Neutrophil (primary cell): ENCODE measurements around the gene NUDT22.

Experiments
- H3K27ac ChIP-seq: fragments of 200-600 bp; sonication (generic); 2 replicates; pipeline ENCODE4 v1.5.1; 2016; ENCODE audit warnings: mild to moderate bottlenecking, moderate library complexity
- H3K27me3 ChIP-seq: fragments of 200-600 bp; sonication (generic); 2 replicates; pipeline ENCODE4 v1.6.0; 2016; ENCODE audit warnings: mild to moderate bottlenecking
- H3K36me3 ChIP-seq: fragments of 200-600 bp; sonication (generic); 2 replicates; pipeline ENCODE4 v1.5.1; 2017
- H3K4me1 ChIP-seq, 2 experiments: fragments of 200-600 bp in 1 of 2; sonication (generic) in 1 of 2; 1 replicate in 1 of 2; 2 replicates in 1 of 2; pipeline versions ENCODE4 v1.5.1 to v1.6.1; 2013 to 2016; ENCODE audit warnings: low read depth in 1 of 2, low read length in 1 of 2, mild to moderate bottlenecking in 1 of 2, moderate library complexity in 1 of 2; ENCODE audit not compliant: control insufficient read depth in 1 of 2, insufficient read depth in 1 of 2
- H3K4me3 ChIP-seq, 2 experiments: fragments of 200-600 bp in 1 of 2; sonication (generic) in 1 of 2; 1 replicate in 1 of 2; 2 replicates in 1 of 2; pipeline ENCODE4 v1.5.1; 2013 to 2016; ENCODE audit warnings: low read depth in 1 of 2, low read length in 1 of 2, mild to moderate bottlenecking in 1 of 2, moderate library complexity in 1 of 2
- H3K9me3 ChIP-seq: fragments of 200-600 bp; sonication (generic); 2 replicates; pipeline ENCODE4 v1.5.1; 2016
- CTCF ChIP-seq: fragments of 200-600 bp; sonication (generic); IDR thresholded peaks from 2 replicates; pipeline ENCODE4 v1.5.1; 2016; ENCODE audit warnings: antibody characterized with exemption

The NUDT22 gene

DNA sequence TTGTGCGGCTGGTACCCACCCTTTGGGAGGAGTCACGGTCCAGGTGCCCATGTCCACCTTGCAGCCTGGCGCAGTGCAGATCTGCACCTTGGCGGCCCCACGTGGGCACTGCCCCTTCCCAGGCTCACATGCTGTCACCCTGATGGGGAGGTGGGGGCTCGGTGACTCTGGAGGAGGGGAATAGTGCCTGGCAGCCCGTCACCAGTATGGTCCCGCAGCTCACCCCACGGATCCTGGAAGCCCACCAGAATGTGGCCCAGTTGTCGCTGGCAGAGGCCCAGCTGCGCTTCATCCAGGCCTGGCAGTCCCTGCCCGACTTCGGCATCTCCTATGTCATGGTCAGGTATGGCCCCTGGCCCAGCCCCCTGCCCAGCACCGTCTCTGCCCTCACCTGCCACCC is 5.3 kb upstream of the NUDT22 start:
- no peak for TF ChIP-seq CTCF
- Histone ChIP-seq H3K27me3 (no peaks in the 10 kb centered on the region), H3K27ac (peak overlapping the region; percentile 36), H3K4me1 (peaks cover 10 to 12% of the 10 kb centered on the region in 2 experiments), H3K4me3 (no peak overlapping the region), H3K9me3 (no peaks in the 10 kb centered on the region), H3K36me3 (peaks cover 88% of the 10 kb centered on the region)

GRCh38 chr11:64222651-64223000 is 3.4 kb upstream of the NUDT22 start:
- no peak for TF ChIP-seq CTCF
- Histone ChIP-seq H3K4me1 (peaks cover 24 to 26% of the 10 kb centered on the region in 2 experiments), H3K36me3 (peaks cover 71% of the 10 kb centered on the region), H3K4me3 (no peak overlapping the region), H3K9me3 (no peaks in the 10 kb centered on the region), H3K27me3 (no peaks in the 10 kb centered on the region), H3K27ac (peak overlapping the region; percentile 85)

- H3K27me3 ChIP-seq, result no peaks in the 10 kb centered on the region
- H3K36me3 ChIP-seq, result peaks cover 66% of the 10 kb centered on the region
- no peak overlapping the region for H3K4me3 ChIP-seq
- no peak for TF ChIP-seq CTCF
- H3K9me3 ChIP-seq, result no peaks in the 10 kb centered on the region
- peak overlapping the region; percentile 85 for H3K27ac ChIP-seq
- peaks cover 24 to 27% of the 10 kb centered on the region in 2 experiments for H3K4me1 ChIP-seq
Measured at GRCh38 chr11:64223001-64223651, 2.9 kb upstream of the NUDT22 start.

- Histone ChIP-seq H3K27me3 (no peaks in the 10 kb centered on the region), H3K9me3 (no peaks in the 10 kb centered on the region), H3K4me1 (peaks cover 28 to 31% of the 10 kb centered on the region in 2 experiments), H3K36me3 (peaks cover 54% of the 10 kb centered on the region), H3K27ac (peak overlapping the region; percentile 85), H3K4me3 (no peak overlapping the region)
- no peak for TF ChIP-seq CTCF
Measured at GRCh38 chr11:64224151-64224890, 1.8 kb upstream of the NUDT22 start.

DNA sequence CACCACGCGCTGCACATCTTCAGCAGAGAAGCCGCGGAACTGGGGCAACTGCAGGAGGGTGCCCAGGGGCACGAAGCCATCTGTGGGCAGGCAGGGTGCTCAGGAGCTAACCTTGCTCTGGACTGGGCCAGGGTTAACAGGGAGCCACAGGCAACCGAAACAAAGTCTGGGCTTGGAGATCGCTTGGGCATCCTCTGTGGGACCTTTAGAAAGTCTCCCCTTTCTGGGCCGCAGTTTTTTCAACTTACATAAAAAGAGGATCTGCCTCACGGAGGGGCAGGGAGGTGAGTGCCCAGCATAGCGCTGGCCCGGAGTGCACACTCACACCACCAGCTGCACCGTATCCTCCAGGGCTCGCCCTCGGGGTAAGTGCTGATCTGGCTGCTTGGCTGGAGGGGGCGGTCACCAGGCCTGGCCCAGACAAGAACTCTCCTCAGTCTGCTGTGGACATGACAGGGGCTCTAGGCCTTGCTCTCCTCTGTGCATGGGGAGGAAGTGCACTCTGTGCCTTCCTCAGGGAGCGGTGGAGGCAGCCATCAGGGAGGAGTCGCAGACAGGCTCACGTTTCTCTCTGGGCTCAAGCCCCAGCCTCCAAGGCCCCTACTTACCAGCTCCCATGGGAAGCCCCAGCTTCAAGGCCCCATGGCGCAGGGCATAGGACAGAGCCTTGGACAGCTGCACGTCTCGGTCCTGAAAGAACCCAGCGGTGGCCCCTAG is 1.0 kb upstream of the NUDT22 start:
- Histone ChIP-seq H3K4me1 (peaks cover 35 to 38% of the 10 kb centered on the region in 2 experiments), H3K4me3 (peak overlapping the region; percentile 75 to 84), H3K27me3 (no peaks in the 10 kb centered on the region), H3K36me3 (peaks cover 46% of the 10 kb centered on the region), H3K9me3 (no peaks in the 10 kb centered on the region), H3K27ac (peak overlapping the region; percentile 85)
- TF ChIP-seq CTCF, result no peak
